HepG2 (cell line): ENCODE measurements around the gene PATZ1. TPM values are rescaled to one million over a fixed set of nuclear protein-coding genes. Genes with fewer than 3 reads are reported as not detected.

Experiments used
- AGO1 ChIP-seq: fragments of 200-400 bp; formaldehyde crosslinking; IDR thresholded peaks from 2 replicates; pipeline ENCODE4 v1.6.1; 2017; ENCODE audit warnings: mild to moderate bottlenecking, low read depth, low read length, moderate library complexity; ENCODE audit not compliant: poor library complexity, severe bottlenecking
- GLI4 ChIP-seq: sonication (generic); formaldehyde crosslinking; IDR thresholded peaks from 2 replicates; pipeline ENCODE4 v1.5.1; 2020; ENCODE audit warnings: missing genetic modification reagents, mild to moderate bottlenecking, moderate library complexity, borderline replicate concordance
- LRRFIP1 ChIP-seq: sonication (generic); formaldehyde crosslinking; conservative IDR thresholded peaks from 2 replicates; pipeline ENCODE4 v1.4.0; 2020; ENCODE audit warnings: missing genetic modification reagents
- POLR2AphosphoS2 ChIP-seq: IDR thresholded peaks from 2 replicates; pipeline ENCODE4 v1.6.1; 2011; ENCODE audit warnings: low read depth, low read length, improper control_type of control experiment
- RXRA ChIP-seq: sonication (generic); formaldehyde crosslinking; IDR thresholded peaks from 2 replicates; pipeline ENCODE4 v1.5.1; 2020; ENCODE audit warnings: missing genetic modification reagents
- WIZ ChIP-seq: sonication (generic); formaldehyde crosslinking; IDR thresholded peaks from 2 replicates; pipeline ENCODE4 v1.5.1; 2020; ENCODE audit warnings: mild to moderate bottlenecking, missing genetic modification reagents
- ZBTB10 ChIP-seq: sonication (generic); formaldehyde crosslinking; IDR thresholded peaks from 2 replicates; pipeline ENCODE4 v1.4.0; 2020; ENCODE audit warnings: missing genetic modification reagents, borderline replicate concordance
- ZNF138 ChIP-seq: sonication (generic); formaldehyde crosslinking; IDR thresholded peaks from 2 replicates; pipeline ENCODE4 v1.5.0; 2020; ENCODE audit warnings: mild to moderate bottlenecking, low read depth, missing genetic modification reagents
- ZNF280D ChIP-seq: sonication (generic); formaldehyde crosslinking; IDR thresholded peaks from 2 replicates; pipeline ENCODE4 v1.5.1; 2020; ENCODE audit warnings: mild to moderate bottlenecking, missing genetic modification reagents
- ZNF292 ChIP-seq: sonication (generic); formaldehyde crosslinking; IDR thresholded peaks from 2 replicates; pipeline ENCODE4 v1.8.1; 2022; ENCODE audit warnings: mild to moderate bottlenecking, low read depth, missing genetic modification reagents, borderline replicate concordance
- ZNF562 ChIP-seq: sonication (generic); formaldehyde crosslinking; IDR thresholded peaks from 2 replicates; pipeline ENCODE4 v1.8.0; 2022; ENCODE audit warnings: missing genetic modification reagents, borderline replicate concordance
- ZNF605 ChIP-seq: sonication (generic); formaldehyde crosslinking; IDR thresholded peaks from 2 replicates; pipeline ENCODE4 v1.8.0; 2022; ENCODE audit warnings: mild to moderate bottlenecking, missing genetic modification reagents
- ZNF672 ChIP-seq: sonication (generic); formaldehyde crosslinking; IDR thresholded peaks from 2 replicates; pipeline ENCODE4 v1.8.1; 2022; ENCODE audit warnings: missing genetic modification reagents
- ZNF781 ChIP-seq: sonication (generic); formaldehyde crosslinking; IDR thresholded peaks from 2 replicates; pipeline ENCODE4 v1.5.1; 2020; ENCODE audit warnings: borderline replicate concordance, mild to moderate bottlenecking, missing genetic modification reagents; ENCODE audit errors: not compliant biosample characterization
- ZXDC ChIP-seq: sonication (generic); formaldehyde crosslinking; IDR thresholded peaks from 2 replicates; pipeline ENCODE4 v1.5.0; 2020; ENCODE audit warnings: mild to moderate bottlenecking, missing genetic modification reagents
- polyA plus RNA-seq, 8 experiments: library from polyadenylated mRNA; depleted of rRNA in 3 of 8; stranded (reverse) in 7 of 8; unstranded in 1 of 8; fragments of >200 nt; fragmentation: Illumina TruSeq in 4 of 8; extraction: Trizol in 4 of 8; gene quantifications; 2 replicates each; pipeline versions ENCODE4 v1.2.1 to v1.2.3, GENCODE V29; 2011 to 2016; ENCODE audit warnings: low read depth in 4 of 8, missing spikeins in 1 of 8, mixed read lengths in 1 of 8; ENCODE audit not compliant: insufficient read depth in 1 of 8
- total RNA-seq, 5 experiments: library from RNA; depleted of rRNA; stranded (reverse); fragments of >200 nt; fragmentation: Illumina TruSeq; extraction: Trizol; gene quantifications; 2 replicates each; pipeline ENCODE4 v1.2.3, GENCODE V29; 2016; ENCODE audit warnings: low read depth in 1 of 5

Gene PATZ1
- total and polyA plus RNA-seq, 2 of the 13 experiments (the other 11 are each of a cell fraction or from before 2014, with no cell fraction given) = 24.9 to 30.5 TPM

- 0 out of 2 replicates have a peak, but pooled peaks have one; percentile 43 for TF ChIP-seq ZXDC (CRISPR knock-in tag)
- TF ChIP-seq ZNF138 (CRISPR knock-in tag) = no peak
- TF ChIP-seq ZBTB10 (CRISPR knock-in tag) = peak; percentile 68; the same call in 1 of the 2 replicates
- TF ChIP-seq AGO1 = no peak
- TF ChIP-seq RXRA (CRISPR knock-in tag) = peak; percentile 81
- no peak for TF ChIP-seq ZNF781
- TF ChIP-seq ZNF672 = no peak
- TF ChIP-seq ZNF280D (CRISPR knock-in tag) = no peak
- peak; percentile 30; the same call in 1 of the 2 replicates for TF ChIP-seq GLI4 (CRISPR knock-in tag)
- TF ChIP-seq LRRFIP1 = no peak
- TF ChIP-seq WIZ (CRISPR knock-in tag) = peak; percentile 84; the same call in 1 of the 2 replicates
- peak; percentile 18; the same call in 1 of the 2 replicates for TF ChIP-seq ZNF605 (CRISPR knock-in tag)
- no peak; the same call in 1 of the 2 replicates for TF ChIP-seq POLR2AphosphoS2
- TF ChIP-seq ZNF562 (CRISPR knock-in tag) = no peak
- no peak for TF ChIP-seq ZNF292 (CRISPR knock-in tag)
Observed at GRCh38 chr22:31290494-31291471, 55.4 kb downstream of the PATZ1 start (continued).
